WTC11 (cell line): ENCODE results near the gene SIPA1L3. TPM values are rescaled to one million over a fixed set of nuclear protein-coding genes. Genes with fewer than 3 reads are reported as not detected.

Source experiments
- ATAC-seq: fragments of 200-7000 bp; cut with Tn5 transposase; 2 replicates; pipeline ENCODE4 v1.10.0; 2021; ENCODE audit warnings: mild to moderate bottlenecking, moderate library complexity
- CTCF ChIA-PET: fragments of 300-600 bp; sonication (Branson Sonifier 250); formaldehyde crosslinking; loops from one replicate; lab custom pipeline; 2021; ENCODE audit warnings: antibody characterized with exemption; lab: Charles Lee
- POLR2A ChIA-PET: fragments of 350-600 bp; sonication (Branson Sonifier 250); formaldehyde crosslinking; loops from one replicate; lab custom pipeline; 2021; ENCODE audit warnings: antibody characterized with exemption; lab: Charles Lee
- DNase-seq: peaks from one replicate; pipeline ENCODE4 v3.0.0; 2021; ENCODE audit warnings: low spot score
- H3K27ac Mint-ChIP-seq: 2 replicates; pipeline ENCODE4 v1.8.0; 2021; ENCODE audit warnings: mixed read lengths
- H3K27me3 Mint-ChIP-seq: 2 replicates; pipeline ENCODE4 v1.8.0; 2021; ENCODE audit warnings: low read depth, mild to moderate bottlenecking, moderate library complexity, mixed read lengths
- H3K36me3 Mint-ChIP-seq: 2 replicates; pipeline ENCODE4 v1.8.0; 2021; ENCODE audit warnings: mixed read lengths
- H3K4me1 Mint-ChIP-seq: 2 replicates; pipeline ENCODE4 v1.8.0; 2022; ENCODE audit warnings: mixed read lengths
- H3K4me3 Mint-ChIP-seq: 2 replicates; pipeline ENCODE4 v1.8.0; 2021; ENCODE audit warnings: mild to moderate bottlenecking, moderate library complexity, mixed read lengths
- H3K9me3 Mint-ChIP-seq: 2 replicates; pipeline ENCODE4 v1.8.0; 2021; ENCODE audit warnings: mixed read lengths
- ESRRA ChIP-seq: sonication (generic); formaldehyde crosslinking; IDR thresholded peaks from 2 replicates; pipeline ENCODE4 v1.8.1; 2022; ENCODE audit warnings: mild to moderate bottlenecking, missing genetic modification reagents, borderline replicate concordance
- FOXK1 ChIP-seq: sonication (generic); formaldehyde crosslinking; IDR thresholded peaks from 2 replicates; pipeline ENCODE4 v1.8.0; 2022; ENCODE audit warnings: mild to moderate bottlenecking, moderate library complexity, missing genetic modification reagents
- GTF2I ChIP-seq: fragments of 250-450 bp; sonication (Bioruptor Pico); conservative IDR thresholded peaks from 2 replicates; pipeline ENCODE4 v1.4.0; 2021; ENCODE audit warnings: mild to moderate bottlenecking
- HMGA2 ChIP-seq: fragments of 250-450 bp; sonication (Bioruptor Pico); IDR thresholded peaks from 2 replicates; pipeline ENCODE4 v1.4.0; 2021; ENCODE audit warnings: mild to moderate bottlenecking, moderate library complexity
- KAT7 ChIP-seq: sonication (generic); formaldehyde crosslinking; IDR thresholded peaks from 2 replicates; pipeline ENCODE4 v1.8.1; 2023; ENCODE audit warnings: missing genetic modification reagents, mild to moderate bottlenecking, borderline replicate concordance
- SMAD3 ChIP-seq: sonication (generic); formaldehyde crosslinking; IDR thresholded peaks from 2 replicates; pipeline ENCODE4 v1.8.0; 2022; ENCODE audit warnings: missing genetic modification reagents, mild to moderate bottlenecking, borderline replicate concordance
- SOX15 ChIP-seq: fragments of 250-450 bp; sonication (Bioruptor Pico); IDR thresholded peaks from 2 replicates; pipeline ENCODE4 v1.9.0; 2021; ENCODE audit warnings: mild to moderate bottlenecking
- ZBTB21 ChIP-seq: sonication (generic); formaldehyde crosslinking; IDR thresholded peaks from 2 replicates; pipeline ENCODE4 v1.8.1; 2023; ENCODE audit warnings: mild to moderate bottlenecking, missing genetic modification reagents, borderline replicate concordance
- ZNF121 ChIP-seq: sonication (generic); formaldehyde crosslinking; IDR thresholded peaks from 2 replicates; pipeline ENCODE4 v1.8.0; 2023; ENCODE audit warnings: missing genetic modification reagents
- total RNA-seq: library from RNA; stranded (reverse); gene quantifications from 3 replicates; pipeline ENCODE4 v1.2.3, GENCODE V29; 2021
- TF ChIP-seq, protein P1 (sequence below): sonication (generic); formaldehyde crosslinking; conservative IDR thresholded peaks from 2 replicates; pipeline ENCODE4 v1.8.1; 2022; ENCODE audit warnings: mild to moderate bottlenecking, missing genetic modification reagents
- TF ChIP-seq, protein P2 (sequence below): sonication (generic); formaldehyde crosslinking; IDR thresholded peaks from 2 replicates; pipeline ENCODE4 v1.8.0; 2023; ENCODE audit warnings: missing genetic modification reagents
- TF ChIP-seq, protein P3 (sequence below): sonication (generic); formaldehyde crosslinking; IDR thresholded peaks from 2 replicates; pipeline ENCODE4 v1.8.1; 2023; ENCODE audit warnings: mild to moderate bottlenecking, missing genetic modification reagents, borderline replicate concordance
- TF ChIP-seq, protein P4 (sequence below): sonication (generic); formaldehyde crosslinking; IDR thresholded peaks from 2 replicates; pipeline ENCODE4 v1.8.0; 2022; ENCODE audit warnings: mild to moderate bottlenecking, missing genetic modification reagents
- TF ChIP-seq, protein P5 (sequence below): sonication (generic); formaldehyde crosslinking; IDR thresholded peaks from 2 replicates; pipeline ENCODE4 v1.8.0; 2022; ENCODE audit warnings: missing genetic modification reagents
- TF ChIP-seq, protein P6 (sequence below): sonication (generic); formaldehyde crosslinking; IDR thresholded peaks from 2 replicates; pipeline ENCODE4 v1.8.1; 2023; ENCODE audit warnings: mild to moderate bottlenecking, missing genetic modification reagents

The SIPA1L3 gene
- total RNA-seq, 1 experiment from 2014 or later, result 41.5 TPM

DNA sequence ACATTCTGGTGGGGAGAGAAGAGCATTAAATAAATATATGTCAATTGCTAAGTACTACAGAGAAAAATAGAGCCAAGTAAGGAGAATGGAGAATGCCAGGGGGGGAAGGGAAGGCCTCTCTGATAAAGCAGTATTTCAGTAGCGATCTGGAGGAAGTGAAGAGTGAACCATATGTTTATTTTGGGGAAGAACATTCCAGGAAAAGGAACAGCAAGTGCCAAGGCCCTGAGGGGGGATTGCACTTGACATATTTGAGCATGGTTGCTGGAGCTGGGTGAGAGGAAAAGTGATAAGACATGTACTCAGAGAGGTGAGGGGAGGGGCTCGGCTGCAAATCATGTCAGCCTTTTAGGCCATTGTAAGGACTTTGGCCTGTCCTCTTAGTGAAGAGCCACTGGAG lies 31.0 kb upstream of the SIPA1L3 start (continued):
- TF ChIP-seq, protein P1, sequence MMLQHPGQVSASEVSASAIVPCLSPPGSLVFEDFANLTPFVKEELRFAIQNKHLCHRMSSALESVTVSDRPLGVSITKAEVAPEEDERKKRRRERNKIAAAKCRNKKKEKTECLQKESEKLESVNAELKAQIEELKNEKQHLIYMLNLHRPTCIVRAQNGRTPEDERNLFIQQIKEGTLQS (CRISPR knock-in tag), result no peak
- TF ChIP-seq ZBTB21 (CRISPR knock-in tag) (no peak), HMGA2 (no peak), KAT7 (CRISPR knock-in tag) (no peak), SMAD3 (CRISPR knock-in tag) (no peak), ESRRA (CRISPR knock-in tag) (no peak), SOX15 (CRISPR knock-in tag) (no peak)
- TF ChIP-seq, protein P2, sequence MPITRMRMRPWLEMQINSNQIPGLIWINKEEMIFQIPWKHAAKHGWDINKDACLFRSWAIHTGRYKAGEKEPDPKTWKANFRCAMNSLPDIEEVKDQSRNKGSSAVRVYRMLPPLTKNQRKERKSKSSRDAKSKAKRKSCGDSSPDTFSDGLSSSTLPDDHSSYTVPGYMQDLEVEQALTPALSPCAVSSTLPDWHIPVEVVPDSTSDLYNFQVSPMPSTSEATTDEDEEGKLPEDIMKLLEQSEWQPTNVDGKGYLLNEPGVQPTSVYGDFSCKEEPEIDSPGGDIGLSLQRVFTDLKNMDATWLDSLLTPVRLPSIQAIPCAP, result no peak
- TF ChIP-seq, protein P3, sequence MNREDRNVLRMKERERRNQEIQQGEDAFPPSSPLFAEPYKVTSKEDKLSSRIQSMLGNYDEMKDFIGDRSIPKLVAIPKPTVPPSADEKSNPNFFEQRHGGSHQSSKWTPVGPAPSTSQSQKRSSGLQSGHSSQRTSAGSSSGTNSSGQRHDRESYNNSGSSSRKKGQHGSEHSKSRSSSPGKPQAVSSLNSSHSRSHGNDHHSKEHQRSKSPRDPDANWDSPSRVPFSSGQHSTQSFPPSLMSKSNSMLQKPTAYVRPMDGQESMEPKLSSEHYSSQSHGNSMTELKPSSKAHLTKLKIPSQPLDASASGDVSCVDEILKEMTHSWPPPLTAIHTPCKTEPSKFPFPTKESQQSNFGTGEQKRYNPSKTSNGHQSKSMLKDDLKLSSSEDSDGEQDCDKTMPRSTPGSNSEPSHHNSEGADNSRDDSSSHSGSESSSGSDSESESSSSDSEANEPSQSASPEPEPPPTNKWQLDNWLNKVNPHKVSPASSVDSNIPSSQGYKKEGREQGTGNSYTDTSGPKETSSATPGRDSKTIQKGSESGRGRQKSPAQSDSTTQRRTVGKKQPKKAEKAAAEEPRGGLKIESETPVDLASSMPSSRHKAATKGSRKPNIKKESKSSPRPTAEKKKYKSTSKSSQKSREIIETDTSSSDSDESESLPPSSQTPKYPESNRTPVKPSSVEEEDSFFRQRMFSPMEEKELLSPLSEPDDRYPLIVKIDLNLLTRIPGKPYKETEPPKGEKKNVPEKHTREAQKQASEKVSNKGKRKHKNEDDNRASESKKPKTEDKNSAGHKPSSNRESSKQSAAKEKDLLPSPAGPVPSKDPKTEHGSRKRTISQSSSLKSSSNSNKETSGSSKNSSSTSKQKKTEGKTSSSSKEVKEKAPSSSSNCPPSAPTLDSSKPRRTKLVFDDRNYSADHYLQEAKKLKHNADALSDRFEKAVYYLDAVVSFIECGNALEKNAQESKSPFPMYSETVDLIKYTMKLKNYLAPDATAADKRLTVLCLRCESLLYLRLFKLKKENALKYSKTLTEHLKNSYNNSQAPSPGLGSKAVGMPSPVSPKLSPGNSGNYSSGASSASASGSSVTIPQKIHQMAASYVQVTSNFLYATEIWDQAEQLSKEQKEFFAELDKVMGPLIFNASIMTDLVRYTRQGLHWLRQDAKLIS (CRISPR knock-in tag), result no peak
- TF ChIP-seq, protein P4, sequence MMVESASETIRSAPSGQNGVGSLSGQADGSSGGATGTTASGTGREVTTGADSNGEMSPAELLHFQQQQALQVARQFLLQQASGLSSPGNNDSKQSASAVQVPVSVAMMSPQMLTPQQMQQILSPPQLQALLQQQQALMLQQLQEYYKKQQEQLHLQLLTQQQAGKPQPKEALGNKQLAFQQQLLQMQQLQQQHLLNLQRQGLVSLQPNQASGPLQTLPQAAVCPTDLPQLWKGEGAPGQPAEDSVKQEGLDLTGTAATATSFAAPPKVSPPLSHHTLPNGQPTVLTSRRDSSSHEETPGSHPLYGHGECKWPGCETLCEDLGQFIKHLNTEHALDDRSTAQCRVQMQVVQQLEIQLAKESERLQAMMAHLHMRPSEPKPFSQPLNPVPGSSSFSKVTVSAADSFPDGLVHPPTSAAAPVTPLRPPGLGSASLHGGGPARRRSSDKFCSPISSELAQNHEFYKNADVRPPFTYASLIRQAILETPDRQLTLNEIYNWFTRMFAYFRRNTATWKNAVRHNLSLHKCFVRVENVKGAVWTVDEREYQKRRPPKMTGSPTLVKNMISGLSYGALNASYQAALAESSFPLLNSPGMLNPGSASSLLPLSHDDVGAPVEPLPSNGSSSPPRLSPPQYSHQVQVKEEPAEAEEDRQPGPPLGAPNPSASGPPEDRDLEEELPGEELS (CRISPR knock-in tag), result no peak
- TF ChIP-seq, protein P5, sequence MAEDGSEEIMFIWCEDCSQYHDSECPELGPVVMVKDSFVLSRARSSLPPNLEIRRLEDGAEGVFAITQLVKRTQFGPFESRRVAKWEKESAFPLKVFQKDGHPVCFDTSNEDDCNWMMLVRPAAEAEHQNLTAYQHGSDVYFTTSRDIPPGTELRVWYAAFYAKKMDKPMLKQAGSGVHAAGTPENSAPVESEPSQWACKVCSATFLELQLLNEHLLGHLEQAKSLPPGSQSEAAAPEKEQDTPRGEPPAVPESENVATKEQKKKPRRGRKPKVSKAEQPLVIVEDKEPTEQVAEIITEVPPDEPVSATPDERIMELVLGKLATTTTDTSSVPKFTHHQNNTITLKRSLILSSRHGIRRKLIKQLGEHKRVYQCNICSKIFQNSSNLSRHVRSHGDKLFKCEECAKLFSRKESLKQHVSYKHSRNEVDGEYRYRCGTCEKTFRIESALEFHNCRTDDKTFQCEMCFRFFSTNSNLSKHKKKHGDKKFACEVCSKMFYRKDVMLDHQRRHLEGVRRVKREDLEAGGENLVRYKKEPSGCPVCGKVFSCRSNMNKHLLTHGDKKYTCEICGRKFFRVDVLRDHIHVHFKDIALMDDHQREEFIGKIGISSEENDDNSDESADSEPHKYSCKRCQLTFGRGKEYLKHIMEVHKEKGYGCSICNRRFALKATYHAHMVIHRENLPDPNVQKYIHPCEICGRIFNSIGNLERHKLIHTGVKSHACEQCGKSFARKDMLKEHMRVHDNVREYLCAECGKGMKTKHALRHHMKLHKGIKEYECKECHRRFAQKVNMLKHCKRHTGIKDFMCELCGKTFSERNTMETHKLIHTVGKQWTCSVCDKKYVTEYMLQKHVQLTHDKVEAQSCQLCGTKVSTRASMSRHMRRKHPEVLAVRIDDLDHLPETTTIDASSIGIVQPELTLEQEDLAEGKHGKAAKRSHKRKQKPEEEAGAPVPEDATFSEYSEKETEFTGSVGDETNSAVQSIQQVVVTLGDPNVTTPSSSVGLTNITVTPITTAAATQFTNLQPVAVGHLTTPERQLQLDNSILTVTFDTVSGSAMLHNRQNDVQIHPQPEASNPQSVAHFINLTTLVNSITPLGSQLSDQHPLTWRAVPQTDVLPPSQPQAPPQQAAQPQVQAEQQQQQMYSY (CRISPR knock-in tag), result no peak
- TF ChIP-seq, protein P6, sequence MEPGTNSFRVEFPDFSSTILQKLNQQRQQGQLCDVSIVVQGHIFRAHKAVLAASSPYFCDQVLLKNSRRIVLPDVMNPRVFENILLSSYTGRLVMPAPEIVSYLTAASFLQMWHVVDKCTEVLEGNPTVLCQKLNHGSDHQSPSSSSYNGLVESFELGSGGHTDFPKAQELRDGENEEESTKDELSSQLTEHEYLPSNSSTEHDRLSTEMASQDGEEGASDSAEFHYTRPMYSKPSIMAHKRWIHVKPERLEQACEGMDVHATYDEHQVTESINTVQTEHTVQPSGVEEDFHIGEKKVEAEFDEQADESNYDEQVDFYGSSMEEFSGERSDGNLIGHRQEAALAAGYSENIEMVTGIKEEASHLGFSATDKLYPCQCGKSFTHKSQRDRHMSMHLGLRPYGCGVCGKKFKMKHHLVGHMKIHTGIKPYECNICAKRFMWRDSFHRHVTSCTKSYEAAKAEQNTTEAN, result no peak

DNA sequence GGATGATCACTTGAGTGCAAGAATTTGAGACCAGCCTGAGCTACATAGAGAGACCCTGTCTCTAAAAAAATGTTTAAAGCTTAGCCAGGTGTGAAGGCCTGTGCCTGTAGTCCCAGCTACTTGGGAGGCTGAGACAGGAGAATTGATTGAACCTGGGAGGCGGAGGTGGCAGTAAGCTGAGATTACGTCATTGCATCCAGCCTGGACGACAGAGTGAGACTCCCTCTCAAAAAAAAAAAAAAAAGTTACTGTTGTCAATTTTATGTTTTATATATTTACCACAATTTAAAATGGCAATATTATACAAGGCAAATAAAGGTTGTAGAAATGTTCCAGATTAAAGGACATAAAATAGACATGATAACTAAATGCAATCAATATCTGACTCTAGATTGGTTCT lies 29.9 kb upstream of the SIPA1L3 start:
- no peak for DNase-seq
- Mint-ChIP-seq H3K4me1 (peaks cover 10% of the 10 kb centered on the region), H3K36me3 (peaks cover 6% of the 10 kb centered on the region), H3K27me3 (peaks cover 4% of the 10 kb centered on the region; the same call in 1 of the 2 replicates), H3K9me3 (peaks cover 13% of the 10 kb centered on the region), H3K4me3 (no peak overlapping the region), H3K27ac (no peak overlapping the region)
- TF ChIP-seq FOXK1 (no peak), ZNF121 (CRISPR knock-in tag) (no peak), GTF2I (CRISPR knock-in tag) (no peak)
- ChIA-PET CTCF (interaction anchor here (0.7 kb wide), 2 partner anchors 25 to 893 kb away, joined by 3 read pairs; no protein-coding TSS in a partner anchor), POLR2A (interaction anchor here (0.6 kb wide), 1 partner anchor 182 kb away, joined by 4 read pairs; no protein-coding TSS in a partner anchor)
- ATAC-seq, result no peak
